A673 (cell line): Measurements from ENCODE around the gene SHC3. TPM values are rescaled to one million over a fixed set of nuclear protein-coding genes. Genes with fewer than 3 reads are reported as not detected.

Experiments used
- BruUV-seq: library from RNA; stranded (reverse); fragments of 400-500 nt; replicated peaks from 2 replicates; lab custom pipeline; 2021; lab: Mats Ljungman, UMichigan
- CTCF ChIA-PET: fragments of 300-600 bp; sonication (Branson Sonifier 250); formaldehyde crosslinking; loops from one replicate; lab custom pipeline; 2022; ENCODE audit warnings: antibody characterized with exemption; lab: Charles Lee
- POLR2A ChIA-PET: fragments of 300-600 bp; sonication (Branson Sonifier 250); formaldehyde crosslinking; loops from one replicate; lab custom pipeline; 2022; ENCODE audit warnings: antibody characterized with exemption; ENCODE audit not compliant: low non-redundant PET; lab: Charles Lee
- DNase-seq: peaks from one replicate; pipeline ENCODE4 v3.0.0-alpha.2; 2015; ENCODE audit warnings: low spot score
- H3K27ac ChIP-seq: fragments of 200-600 bp; sonication (generic); 2 replicates; pipeline ENCODE4 v1.5.1; 2016; ENCODE audit warnings: mixed run types, low read depth, mild to moderate bottlenecking, mixed read lengths, antibody characterized with exemption, low read length; ENCODE audit not compliant: poor library complexity, severe bottlenecking
- H3K27me3 ChIP-seq: fragments of 200-600 bp; sonication (generic); replicated peaks from 2 replicates; pipeline ENCODE4 v1.6.1; 2017; ENCODE audit warnings: mixed run types, low read depth, mild to moderate bottlenecking, mixed read lengths, antibody characterized with exemption, low read length; ENCODE audit not compliant: insufficient read depth, poor library complexity
- H3K36me3 ChIP-seq: fragments of 200-600 bp; sonication (generic); 2 replicates; pipeline ENCODE4 v1.6.1; 2016; ENCODE audit warnings: mixed run types, mild to moderate bottlenecking, mixed read lengths, antibody characterized with exemption, low read length; ENCODE audit not compliant: insufficient read depth, poor library complexity, severe bottlenecking
- H3K4me1 ChIP-seq: fragments of 200-600 bp; sonication (generic); 2 replicates; pipeline ENCODE4 v1.6.1; 2017; ENCODE audit warnings: mixed run types, mild to moderate bottlenecking, mixed read lengths, antibody characterized with exemption, low read length; ENCODE audit not compliant: insufficient read depth, poor library complexity, severe bottlenecking
- H3K4me3 ChIP-seq: fragments of 200-600 bp; sonication (generic); 2 replicates; pipeline ENCODE4 v1.5.1; 2016; ENCODE audit warnings: low read depth, mixed run types, mild to moderate bottlenecking, mixed read lengths, low read length; ENCODE audit not compliant: poor library complexity, severe bottlenecking
- H3K9me3 ChIP-seq: fragments of 200-600 bp; sonication (generic); 2 replicates; pipeline ENCODE4 v1.6.1; 2016; ENCODE audit warnings: mixed run types, low read depth, mild to moderate bottlenecking, mixed read lengths, antibody characterized with exemption, low read length; ENCODE audit not compliant: poor library complexity, severe bottlenecking
- EZH2 ChIP-seq: fragments of 200-600 bp; sonication (generic); IDR thresholded peaks from 2 replicates; pipeline ENCODE4 v1.6.1; 2017; ENCODE audit warnings: borderline replicate concordance, low read depth, mild to moderate bottlenecking, mixed read lengths, antibody characterized with exemption, low read length; ENCODE audit not compliant: poor library complexity, severe bottlenecking
- intact Hi-C: fragments of 100-400 bp; cut with micrococcal nuclease; formaldehyde crosslinking; loops from one replicate; pipeline ENCODE4 v1.10.0; 2022; ENCODE audit not compliant: unreplicated experiment
- total RNA-seq: library from RNA; stranded (reverse); gene quantifications from 2 replicates; pipeline ENCODE4 v1.2.3, GENCODE V29; 2021
- TF ChIP-seq, protein P1 (sequence below): fragments of 300-800, 200-600 bp; sonication (generic); conservative IDR thresholded peaks from 2 replicates; pipeline ENCODE4 v1.5.1; 2017; ENCODE audit warnings: low read depth, mild to moderate bottlenecking, antibody characterized with exemption, low read length, moderate library complexity, mixed read lengths

The SHC3 gene
- total RNA-seq, 1 experiment from 2014 or later, result 6.6 TPM

DNA sequence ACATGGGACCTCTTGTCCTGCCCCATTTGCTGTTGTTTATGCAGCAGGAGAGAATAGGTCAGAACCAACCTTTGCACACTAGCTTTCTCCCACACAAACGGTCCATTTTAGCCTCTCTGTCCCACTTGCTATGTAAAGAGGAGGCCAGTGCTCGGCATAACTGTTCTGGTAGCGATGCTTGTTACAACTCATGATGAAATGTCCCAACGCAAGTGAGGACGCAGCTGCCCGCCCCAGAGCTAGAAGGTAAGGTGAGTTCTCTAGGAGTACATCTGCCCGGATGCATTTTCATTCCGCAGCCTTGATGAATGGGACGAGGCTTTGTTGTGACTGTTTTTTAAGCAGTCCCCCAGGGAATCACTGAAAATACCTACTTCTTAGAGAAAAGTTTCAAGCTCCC, 173.3 kb downstream of the SHC3 start:
- POLR2A ChIA-PET, result no interaction called here
- peaks cover 4% of the 10 kb centered on the region for H3K36me3 ChIP-seq
- TF ChIP-seq, protein P1, sequence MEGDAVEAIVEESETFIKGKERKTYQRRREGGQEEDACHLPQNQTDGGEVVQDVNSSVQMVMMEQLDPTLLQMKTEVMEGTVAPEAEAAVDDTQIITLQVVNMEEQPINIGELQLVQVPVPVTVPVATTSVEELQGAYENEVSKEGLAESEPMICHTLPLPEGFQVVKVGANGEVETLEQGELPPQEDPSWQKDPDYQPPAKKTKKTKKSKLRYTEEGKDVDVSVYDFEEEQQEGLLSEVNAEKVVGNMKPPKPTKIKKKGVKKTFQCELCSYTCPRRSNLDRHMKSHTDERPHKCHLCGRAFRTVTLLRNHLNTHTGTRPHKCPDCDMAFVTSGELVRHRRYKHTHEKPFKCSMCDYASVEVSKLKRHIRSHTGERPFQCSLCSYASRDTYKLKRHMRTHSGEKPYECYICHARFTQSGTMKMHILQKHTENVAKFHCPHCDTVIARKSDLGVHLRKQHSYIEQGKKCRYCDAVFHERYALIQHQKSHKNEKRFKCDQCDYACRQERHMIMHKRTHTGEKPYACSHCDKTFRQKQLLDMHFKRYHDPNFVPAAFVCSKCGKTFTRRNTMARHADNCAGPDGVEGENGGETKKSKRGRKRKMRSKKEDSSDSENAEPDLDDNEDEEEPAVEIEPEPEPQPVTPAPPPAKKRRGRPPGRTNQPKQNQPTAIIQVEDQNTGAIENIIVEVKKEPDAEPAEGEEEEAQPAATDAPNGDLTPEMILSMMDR, result no peak
- TF ChIP-seq EZH2, result no peak
- H3K4me1 ChIP-seq, result peaks cover 47% of the 10 kb centered on the region
- no peak for DNase-seq
- no peak overlapping the region for H3K4me3 ChIP-seq
- H3K9me3 ChIP-seq, result no peaks in the 10 kb centered on the region
- BruUV-seq, result no TSS peak
- intact Hi-C loops, result loop anchor here (5.0 to 10.0 kb wide), 4 partner anchors 169 to 1038 kb away; partner anchors contain the start of gene SHC3
- no peaks in the 10 kb centered on the region for H3K27me3 ChIP-seq
- CTCF ChIA-PET, result no interaction called here
- H3K27ac ChIP-seq, result no peak overlapping the region

DNA sequence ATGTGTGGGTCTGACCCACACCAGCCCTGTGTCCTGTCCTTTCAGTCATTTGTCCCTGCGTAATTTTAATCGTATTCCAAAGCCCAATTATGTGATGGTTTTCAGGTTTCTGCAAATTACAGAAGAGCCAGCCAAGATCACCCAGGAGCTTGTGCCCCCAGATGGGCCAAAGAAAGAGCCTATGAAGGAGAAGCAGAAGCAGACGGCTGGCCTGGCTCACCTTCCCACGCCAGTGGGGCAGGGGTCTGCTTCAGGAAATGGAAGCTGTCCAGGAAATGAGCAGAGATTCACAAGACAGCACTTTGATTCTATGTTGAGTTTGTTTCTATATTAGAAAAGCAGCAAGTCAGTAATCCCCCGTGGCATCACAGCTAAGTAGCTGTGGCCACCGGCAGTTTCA, 175.6 kb downstream of the SHC3 start:
- TF ChIP-seq, protein P1, result no peak
- no peak for TF ChIP-seq EZH2
- H3K27me3 ChIP-seq, result no peaks in the 10 kb centered on the region
- BruUV-seq, result no TSS peak
- ChIA-PET CTCF (no interaction called here), POLR2A (no interaction called here)
- H3K36me3 ChIP-seq, result peaks cover 4% of the 10 kb centered on the region
- peaks cover 39% of the 10 kb centered on the region for H3K4me1 ChIP-seq
- H3K4me3 ChIP-seq, result no peak overlapping the region
- H3K9me3 ChIP-seq, result no peaks in the 10 kb centered on the region
- no peak overlapping the region for H3K27ac ChIP-seq
- DNase-seq, result no peak
- intact Hi-C loops, result loop anchor here (5.0 to 10.0 kb wide), 3 partner anchors 172 to 1051 kb away; partner anchors contain the start of gene SHC3

DNA sequence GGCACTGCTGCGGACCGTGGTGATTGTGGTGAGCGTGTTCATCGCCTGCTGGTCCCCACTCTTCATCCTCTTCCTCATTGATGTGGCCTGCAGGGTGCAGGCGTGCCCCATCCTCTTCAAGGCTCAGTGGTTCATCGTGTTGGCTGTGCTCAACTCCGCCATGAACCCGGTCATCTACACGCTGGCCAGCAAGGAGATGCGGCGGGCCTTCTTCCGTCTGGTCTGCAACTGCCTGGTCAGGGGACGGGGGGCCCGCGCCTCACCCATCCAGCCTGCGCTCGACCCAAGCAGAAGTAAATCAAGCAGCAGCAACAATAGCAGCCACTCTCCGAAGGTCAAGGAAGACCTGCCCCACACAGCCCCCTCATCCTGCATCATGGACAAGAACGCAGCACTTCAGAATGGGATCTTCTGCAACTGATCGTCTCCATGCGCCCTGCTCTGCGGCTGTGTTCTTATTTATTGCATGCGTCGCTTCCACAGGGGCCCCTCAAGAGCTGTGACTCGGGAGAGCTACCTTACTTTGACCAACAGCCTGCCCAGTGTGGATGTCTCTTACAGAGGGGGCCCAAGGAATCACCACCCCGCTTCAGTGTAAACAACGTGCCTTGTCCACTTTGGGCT, 176.6 kb downstream of the SHC3 start:
- CTCF ChIA-PET, result interaction anchor here (1.0 to 1.4 kb wide), 2 partner anchors 220 to 277 kb away, joined by 3 to 5 read pairs; no protein-coding TSS in a partner anchor
- Histone ChIP-seq H3K4me1 (peaks cover 30% of the 10 kb centered on the region), H3K36me3 (peaks cover 4% of the 10 kb centered on the region), H3K9me3 (no peaks in the 10 kb centered on the region), H3K27ac (no peak overlapping the region), H3K27me3 (no peaks in the 10 kb centered on the region), H3K4me3 (no peak overlapping the region)
- no TSS peak for BruUV-seq
- POLR2A ChIA-PET, result no interaction called here
- intact Hi-C loops, result loop anchor here (1.0 to 10.0 kb wide), 7 partner anchors 173 to 1050 kb away; partner anchors contain the start of gene SHC3
- DNase-seq, result no peak
- TF ChIP-seq EZH2, result no peak
- TF ChIP-seq, protein P1, result no peak
